Stromal cell of bone marrow (primary cell): ENCODE measurements around the gene TMEM151A.
"Not testable (repeated sequence)": the region's sequence is repeated elsewhere in the genome, so short reads cannot be mapped to it uniquely, and the experiment has no call there.

Experiments
- DNase-seq: peaks from one replicate; pipeline ENCODE4 v3.0.0-alpha.2; 2012; ENCODE audit warnings: low read depth

Gene TMEM151A

DNA sequence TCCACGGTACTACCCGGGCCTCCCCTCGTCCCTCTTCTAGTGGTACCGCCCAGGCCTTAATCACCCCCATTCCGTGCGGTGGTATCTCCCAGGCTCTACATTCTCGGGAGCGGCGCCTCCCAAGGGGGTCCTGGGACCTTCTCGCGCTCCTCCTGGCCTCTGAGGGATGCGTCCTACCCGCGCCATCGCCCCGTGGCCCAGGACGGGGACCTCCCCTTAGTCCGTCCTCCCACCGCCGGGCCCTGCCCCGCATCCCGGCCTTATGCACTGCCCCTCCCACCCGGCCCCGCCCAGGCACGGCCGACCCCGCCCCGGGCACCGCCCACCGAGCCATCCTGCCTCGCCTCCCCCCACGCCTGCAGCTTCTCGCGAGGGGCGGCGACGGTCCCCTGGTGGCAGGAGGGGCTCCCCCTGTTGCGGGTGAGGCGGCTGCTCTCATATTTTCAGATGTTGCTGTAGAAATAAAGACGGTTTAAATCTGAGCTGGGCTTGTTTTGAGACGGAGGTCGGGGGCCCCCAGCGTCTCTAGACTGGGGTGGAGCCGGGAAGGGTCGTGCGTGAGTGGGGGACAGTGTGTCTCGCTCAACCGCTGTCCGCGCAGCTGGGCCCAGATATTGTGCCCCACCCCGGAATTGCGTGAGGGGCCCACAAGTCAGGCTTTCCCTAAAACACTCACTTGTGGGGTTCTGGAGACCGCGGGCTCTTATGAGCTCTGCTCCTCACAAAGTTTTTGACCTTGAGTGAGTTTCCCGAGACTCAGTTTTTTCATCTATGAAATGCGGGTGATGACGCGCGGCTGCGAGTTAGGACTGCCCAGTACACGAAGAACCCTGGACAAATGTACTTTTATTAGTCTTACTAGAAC, 24.1 kb upstream of the TMEM151A start:
- DNase-seq: peak; percentile 66

DNA sequence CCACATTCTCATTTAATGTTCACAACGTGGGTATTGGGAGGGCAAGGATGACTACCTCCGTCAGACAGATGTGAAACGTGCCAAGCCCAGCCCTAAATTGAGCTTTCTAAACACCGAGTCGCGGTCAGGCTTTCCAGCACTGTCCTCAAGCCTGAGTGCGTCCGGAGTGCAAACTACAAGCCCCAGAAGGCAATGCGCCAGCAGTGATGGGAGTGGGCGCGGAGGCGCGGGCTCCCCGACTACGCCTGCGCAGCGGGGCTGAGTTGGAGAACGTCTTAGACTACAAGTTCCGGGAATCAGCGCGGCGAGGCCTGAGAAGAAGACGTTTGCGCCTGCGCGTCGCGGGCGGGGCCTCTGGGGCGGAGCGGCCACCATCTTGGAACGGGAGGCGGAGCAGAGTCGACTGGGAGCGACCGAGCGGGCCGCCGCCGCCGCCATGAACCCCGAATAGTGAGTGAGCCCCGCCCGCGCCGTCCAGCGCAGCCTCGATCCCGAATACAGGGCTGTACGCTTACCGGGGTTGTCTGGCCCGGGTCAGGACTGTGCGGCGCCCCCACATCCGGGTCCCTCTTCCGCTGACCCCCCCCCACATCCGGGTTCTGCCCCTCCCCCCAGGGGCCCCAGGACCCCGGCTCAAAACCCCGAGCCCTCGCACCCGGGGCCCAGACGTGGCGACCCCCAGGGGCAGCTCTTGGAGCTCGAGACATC, 23.3 kb upstream of the TMEM151A start, which contains the start of gene RAB1B:
Gene RAB1B (plus strand): TSS at position 396 of the 708 bp plus-strand sequence. CDS start 41 bp downstream, at position 437.
- peak; percentile 98 for DNase-seq

DNA sequence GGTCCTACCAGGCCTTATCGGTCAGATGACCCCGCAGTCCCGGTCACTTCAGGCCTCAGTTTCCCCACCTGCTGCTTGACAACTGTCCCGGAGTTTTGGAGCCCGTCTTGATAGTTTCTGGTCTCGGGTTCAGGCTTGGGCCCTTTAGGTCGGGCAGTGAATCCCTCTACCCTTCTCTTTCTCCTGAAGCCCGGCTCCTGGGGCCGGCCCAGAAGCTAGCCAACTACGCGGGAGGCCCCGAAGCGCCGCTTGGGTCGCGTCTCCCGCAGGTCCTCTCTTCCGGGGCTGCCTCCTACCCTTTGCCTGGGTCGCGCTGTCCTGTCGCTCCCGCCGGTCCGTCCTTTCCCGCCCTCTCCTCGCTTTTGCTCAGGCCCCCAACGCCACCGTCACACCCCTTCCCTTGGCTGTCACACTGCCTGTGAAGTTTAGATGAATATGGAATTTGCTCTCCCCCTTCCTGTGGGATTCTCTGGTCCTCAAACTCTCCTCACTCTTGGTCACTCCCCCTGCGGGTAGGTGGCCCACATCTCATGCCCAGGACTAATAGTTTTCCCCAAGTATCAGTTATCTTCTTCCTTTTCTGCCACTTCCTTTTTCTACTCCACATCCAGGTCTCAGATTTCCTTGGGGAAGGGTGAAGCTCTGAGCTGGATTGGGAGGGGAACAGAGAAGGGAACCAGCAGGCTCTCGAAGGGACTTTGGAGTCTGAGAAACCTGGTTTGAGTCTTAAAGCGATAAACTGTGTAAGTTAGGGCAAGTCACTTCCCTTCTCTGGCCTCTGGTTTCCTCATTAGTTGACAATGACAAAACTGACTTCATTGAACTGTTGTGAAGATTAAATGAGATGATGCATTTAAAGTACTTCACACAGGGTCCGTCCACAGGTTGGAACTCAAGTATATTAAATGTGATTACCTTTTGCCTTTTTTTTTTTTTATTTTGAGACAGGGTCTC, 22.5 kb upstream of the TMEM151A start:
- DNase-seq: no peak

DNA sequence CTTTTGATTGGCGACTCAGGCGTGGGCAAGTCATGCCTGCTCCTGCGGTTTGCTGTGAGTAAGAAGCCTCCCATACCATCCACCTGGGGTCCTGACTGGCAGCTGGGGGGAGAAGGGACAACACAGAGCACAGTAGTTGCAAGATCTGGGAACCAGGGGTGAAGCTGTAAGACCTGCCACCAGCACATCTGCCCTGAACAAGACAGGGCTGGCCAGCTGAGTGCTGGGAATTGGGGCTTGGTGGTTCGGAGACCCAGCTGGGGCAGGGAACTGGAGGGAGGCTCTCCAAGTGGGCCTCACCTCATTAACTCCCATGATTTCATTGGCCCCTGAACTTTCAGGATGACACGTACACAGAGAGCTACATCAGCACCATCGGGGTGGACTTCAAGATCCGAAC, 19.9 kb upstream of the TMEM151A start:
- DNase-seq: no peak

DNA sequence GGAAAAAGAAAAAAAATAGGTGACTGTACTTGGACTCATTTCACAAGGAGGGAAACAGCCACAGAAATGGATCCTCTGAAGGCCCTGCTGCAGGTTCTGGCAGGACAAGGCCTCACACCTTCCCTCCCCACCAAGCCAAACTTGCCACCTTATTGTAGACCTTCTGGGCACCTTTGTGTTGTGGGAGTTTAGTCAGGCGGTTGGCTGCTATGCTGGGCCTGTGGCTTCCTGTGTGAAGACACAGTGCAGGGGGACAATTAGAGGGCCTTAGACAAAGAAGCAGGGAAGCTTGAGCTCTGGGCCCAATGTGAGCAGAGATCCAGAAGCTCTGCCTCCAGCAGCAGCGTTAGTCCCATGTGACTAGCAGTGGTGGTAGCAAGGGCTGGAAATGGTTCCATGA, 19.1 kb upstream of the TMEM151A start:
- DNase-seq: no peak

DNA sequence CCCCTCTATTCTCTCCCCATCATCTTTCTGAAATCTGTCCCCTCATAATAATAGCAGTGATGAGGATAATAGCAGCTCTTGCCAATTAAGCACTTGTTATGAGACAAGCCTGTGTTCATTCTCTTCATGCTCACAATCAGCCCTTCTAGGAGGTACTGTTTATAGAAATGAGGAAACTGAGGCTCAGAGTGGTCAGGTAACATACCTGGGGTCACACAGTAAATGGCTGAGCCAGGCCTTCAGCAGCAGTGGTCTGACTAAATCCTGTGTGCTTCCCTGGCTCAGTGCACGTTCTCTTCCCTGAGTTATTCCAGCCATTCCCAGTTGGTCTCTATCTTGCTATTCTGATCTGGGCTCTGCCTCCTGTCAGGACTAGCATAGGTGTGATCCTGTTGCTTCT, 17.5 kb upstream of the TMEM151A start:
- no peak for DNase-seq

DNA sequence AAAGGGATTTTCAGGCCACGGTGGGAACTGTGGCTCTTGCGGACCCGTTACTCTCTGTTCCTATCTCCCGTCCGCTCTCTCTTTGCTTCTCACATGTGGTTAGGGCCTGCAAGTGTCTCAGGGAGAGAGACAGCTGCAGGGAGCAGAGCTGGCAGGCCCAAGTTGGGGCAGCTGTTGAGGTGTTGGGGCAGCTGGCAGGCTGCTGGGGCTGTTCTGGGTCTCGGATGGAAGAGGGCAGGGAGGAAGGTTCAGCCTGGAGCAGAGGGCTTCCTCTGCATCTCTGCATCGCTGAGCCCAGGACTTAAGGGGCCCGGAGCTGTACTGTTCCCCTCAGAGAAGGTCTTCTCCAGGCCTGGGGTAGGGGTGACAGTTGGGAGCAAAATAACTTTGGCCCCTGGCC, 16.3 kb upstream of the TMEM151A start:
- DNase-seq: no peak

DNA sequence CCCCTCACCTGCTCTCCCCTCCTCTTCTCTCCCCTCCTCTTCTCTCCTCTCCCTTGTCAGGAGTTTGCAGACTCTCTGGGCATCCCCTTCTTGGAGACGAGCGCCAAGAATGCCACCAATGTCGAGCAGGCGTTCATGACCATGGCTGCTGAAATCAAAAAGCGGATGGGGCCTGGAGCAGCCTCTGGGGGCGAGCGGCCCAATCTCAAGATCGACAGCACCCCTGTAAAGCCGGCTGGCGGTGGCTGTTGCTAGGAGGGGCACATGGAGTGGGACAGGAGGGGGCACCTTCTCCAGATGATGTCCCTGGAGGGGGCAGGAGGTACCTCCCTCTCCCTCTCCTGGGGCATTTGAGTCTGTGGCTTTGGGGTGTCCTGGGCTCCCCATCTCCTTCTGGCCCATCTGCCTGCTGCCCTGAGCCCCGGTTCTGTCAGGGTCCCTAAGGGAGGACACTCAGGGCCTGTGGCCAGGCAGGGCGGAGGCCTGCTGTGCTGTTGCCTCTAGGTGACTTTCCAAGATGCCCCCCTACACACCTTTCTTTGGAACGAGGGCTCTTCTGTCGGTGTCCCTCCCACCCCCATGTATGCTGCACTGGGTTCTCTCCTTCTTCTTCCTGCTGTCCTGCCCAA, 15.6 kb upstream of the TMEM151A start:
- no peak for DNase-seq

DNA sequence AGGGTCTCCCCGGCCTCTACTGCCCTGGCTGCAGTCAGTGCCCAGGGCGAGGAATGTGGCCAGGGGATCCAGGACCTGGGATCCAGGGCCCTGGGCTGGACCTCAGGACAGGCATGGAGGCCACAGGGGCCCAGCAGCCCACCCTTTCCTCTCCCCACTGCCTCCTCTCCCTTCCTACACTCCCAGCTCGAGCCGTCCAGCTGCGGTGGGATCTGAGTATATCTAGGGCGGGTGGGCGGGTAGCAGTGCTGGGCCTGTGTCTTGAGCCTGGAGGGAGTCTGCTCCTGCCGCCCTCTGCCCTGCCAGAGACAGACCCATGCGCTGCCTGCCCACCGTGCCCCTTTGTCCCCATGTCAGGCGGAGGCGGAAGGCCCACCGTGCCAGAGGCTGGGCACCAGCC, 15.1 kb upstream of the TMEM151A start:
- not testable (repeated sequence) for DNase-seq

DNA sequence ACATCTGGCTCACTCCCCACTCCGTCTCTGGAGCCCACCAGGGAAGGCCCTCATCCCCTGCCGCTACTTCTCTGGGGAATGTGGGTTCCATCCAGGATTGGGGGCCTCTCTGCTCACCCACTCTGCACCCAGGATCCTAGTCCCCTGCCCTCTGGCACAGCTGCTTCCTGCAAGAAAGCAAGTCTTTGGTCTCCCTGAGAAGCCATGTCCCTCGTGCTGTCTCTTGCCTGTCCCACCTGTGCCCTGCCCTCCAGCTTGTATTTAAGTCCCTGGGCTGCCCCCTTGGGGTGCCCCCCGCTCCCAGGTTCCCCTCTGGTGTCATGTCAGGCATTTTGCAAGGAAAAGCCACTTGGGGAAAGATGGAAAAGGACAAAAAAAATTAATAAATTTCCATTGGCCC, 14.6 kb upstream of the TMEM151A start:
- DNase-seq: not testable (repeated sequence)

DNA sequence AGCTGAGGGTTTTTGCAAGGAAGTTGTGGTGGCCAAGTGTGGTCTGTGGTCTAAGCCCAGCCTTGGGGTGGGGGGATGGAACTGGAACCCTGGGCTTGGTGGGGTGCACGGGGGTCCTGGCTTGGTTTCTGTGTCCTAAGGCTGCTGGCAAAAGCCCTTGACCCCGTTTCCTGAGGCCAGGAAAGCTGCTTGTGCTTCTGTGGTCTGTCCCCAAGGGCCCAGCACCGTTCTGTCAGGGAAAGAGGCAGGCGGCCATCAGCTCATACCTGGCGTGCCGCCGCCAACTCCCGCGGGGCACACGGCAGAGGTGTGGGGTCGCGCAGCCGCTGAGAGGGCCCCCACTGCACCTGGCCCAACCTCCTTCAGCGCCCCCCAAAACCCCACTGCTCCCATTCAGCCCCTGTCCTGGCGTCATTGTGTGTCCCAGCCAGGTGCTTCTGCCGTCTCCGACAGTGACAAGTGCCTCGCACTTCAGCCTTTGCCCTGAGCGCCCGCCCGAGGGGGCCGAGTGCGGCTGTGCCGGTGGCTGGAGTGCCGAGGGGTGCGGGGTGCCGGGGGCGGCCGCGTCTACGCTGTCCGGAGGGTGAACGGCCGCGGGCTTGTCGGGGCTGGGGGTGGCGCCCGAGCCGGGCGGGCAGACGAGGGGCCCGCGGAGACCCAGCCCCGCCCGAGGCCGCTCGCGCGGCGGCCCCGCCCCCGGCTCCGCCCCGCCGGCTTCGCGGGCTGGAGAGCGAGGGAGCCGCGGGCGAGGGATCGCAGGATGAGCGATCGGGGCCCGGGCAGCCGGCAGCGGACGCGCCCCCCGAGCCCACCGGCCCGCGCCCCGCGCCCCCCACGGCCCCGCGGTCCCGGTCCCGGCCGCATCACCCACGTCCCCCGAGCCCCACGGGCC, 14.0 kb upstream of the TMEM151A start, which contains the start of gene CNIH2:
Gene CNIH2 (plus strand): TSS at position 705 of the 892 bp plus-strand sequence. CDS start 282 bp downstream, outside the sequence.
- no peak for DNase-seq

DNA sequence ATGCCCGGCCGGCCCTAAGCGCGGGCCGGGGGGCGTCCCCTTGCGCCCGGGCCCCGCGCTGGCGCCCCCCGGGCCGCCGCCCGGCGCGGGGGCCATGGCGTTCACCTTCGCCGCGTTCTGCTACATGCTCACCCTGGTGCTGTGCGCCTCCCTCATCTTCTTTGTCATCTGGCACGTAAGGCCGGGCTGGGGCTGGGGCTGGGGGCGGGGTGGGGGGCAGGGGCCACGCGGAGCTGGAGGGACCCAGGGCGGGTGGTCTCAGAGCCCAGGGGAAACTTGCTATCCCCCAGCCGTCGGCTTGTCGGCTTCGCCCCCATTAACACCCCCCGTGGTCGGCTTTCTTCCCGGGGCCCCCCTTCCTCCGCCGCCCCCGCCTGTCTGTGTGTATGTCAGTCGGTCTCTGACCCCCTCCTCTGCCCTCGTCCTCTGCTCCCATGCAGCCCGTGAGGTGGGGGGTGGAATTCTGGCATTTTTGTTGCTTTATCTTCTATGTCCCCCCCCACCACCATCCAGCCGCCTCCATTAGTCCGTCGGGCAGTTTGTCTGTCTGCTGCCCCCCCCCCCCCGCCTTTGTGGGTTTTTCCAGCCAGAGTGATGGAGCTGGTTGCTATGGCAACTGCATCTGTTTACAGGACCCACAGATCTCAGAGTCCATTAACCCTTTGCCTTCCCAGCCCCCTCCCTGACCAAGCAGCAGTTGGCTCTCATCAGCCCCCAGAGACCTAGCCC, 13.2 kb upstream of the TMEM151A start:
- no peak for DNase-seq

DNA sequence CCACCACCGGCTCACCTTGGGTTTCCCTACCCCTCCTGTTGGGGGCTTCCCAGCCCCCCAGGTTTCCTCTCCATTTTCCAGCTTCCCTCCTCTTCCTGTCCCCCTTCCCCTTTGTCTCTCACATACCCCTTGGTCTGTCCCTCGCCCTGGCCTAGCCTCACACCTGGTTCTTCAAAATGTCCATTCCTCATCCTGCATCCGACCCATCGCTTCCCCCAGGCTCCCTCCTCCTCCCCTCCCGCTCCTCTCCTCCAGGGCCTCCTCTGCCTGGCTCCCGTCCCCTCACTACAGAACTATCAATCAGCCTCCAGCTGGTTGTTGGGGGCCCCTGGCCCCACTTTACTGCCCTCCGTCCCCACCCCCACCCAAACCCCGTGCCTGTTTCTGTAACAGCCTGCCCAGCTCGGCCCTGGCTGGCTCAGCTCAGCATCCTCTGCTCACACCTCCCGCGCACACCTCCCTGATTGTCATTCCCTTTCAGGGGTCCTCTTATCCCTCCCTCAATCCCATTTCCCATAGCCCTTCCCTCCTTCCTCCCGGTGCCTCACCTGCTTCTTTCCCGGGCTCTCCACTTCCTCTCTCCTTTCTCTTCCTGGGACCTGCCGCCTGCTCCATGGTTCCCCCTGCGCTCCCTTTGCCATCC, 12.5 kb upstream of the TMEM151A start:
- no peak for DNase-seq

DNA sequence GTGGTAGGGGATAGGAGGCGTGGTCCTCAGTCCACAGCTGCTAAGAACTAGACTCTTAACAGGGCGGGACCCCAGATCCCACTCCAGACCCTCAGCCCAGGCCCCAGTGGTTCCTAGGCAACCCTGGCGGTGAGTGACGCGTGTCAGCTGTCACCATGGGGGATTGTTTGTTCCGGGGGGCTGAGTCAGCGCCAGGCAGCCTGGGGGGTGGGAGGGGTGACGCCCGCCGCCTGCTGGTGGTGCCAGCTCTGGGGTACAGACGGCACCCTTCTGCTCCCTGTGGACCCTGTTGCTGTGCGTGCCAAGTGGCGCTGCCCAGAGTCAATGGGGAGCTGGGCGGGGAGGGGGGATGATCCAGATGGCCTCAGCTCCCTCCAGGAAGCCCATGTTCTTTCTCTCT, 11.3 kb upstream of the TMEM151A start:
- DNase-seq: no peak

DNA sequence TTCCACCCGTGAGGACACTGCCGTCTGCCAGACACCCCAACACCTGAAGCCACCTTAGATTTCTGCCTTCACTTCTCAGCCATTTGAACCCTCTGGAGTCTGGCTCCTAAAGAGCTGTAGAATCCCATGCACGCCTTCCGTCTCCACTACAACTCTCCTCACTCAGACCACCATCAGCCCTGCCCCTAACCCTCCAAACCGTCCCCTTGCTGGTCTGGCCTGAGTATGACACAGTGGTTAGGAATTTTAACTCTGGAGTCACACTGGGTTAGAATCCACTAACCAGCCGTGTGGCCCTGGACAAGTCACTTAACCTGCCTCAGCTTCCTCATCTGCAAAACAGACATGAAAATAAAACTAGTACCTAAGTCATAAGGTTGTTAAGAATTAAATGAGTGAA, 10.7 kb upstream of the TMEM151A start:
- no peak for DNase-seq

DNA sequence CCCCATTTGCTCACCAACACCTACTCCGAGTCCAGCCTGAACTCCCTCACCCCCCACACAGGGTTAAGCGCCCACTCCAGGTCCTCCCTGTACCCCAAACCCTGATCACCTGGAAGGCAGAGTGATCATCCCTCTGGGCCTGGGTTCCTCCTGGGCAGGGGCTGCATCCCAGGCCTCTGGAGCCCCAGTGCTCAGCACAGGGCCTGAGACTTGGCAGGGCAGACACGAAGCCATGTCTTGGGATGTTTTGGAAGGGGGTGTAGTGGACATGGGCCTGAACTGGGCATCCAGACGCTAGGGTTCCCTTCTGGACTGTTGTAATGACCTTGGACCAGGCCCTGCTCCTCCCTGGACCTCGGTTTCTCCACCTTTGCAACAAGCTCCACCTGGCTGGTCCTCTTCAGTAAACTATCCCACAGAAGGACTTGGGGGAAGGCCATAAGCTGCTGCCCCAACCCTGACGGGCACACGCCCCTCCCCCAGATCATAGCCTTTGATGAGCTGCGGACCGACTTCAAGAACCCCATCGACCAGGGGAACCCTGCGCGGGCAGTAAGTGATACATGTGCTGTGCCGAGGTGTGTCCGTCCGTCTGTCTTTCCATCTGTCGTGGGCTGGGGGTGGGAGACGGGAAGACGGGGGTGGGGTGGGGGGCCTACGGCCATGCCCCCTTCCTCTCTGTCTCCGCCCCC, 9.8 kb upstream of the TMEM151A start:
- no peak for DNase-seq

DNA sequence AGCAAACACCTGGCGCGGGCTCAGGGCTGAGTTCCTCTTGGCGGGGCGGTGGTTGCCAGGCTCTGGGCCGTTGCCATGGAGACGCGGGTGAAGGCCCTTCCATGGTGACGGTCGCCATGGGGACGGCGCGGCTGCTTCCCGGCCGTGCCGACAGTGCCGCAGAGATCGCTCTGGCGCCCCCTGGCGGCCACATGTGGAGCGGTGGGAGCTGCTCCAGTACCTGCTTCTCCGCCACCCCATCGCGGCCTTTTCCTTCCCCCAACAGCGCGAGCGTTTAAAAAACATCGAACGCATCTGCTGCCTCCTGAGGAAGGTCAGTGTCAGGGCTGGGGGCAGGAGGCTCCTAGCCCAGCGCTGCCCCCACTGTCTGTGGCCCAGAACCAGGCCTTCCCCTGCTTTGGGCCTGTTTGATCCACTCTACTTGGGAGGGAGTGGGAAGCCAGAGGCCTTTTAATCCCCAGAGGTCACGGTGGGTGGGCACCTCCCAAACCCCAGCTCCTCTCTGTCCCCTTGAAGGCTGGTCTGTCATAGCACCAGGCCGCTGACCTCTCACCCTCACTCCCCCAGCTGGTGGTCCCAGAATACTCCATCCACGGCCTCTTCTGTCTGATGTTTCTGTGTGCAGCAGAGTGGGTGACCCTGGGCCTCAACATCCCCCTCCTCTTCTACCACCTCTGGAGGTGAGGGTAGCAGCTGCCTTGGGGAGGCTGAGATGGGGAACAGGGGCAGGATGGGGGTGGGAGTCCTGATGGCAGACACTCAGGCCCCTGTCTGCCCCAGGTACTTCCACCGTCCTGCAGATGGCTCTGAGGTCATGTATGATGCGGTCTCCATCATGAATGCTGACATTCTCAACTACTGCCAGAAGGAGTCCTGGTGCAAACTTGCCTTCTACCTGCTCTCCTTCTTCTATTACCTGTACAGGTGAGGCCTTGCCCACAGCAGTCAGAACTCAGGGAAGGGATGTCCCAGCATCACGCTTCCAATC, 8.9 kb upstream of the TMEM151A start:
- peak; percentile 87 for DNase-seq
